Measurements from ENCODE around the gene C19orf67. TPM values are rescaled to one million over a fixed set of nuclear protein-coding genes. Genes with fewer than 3 reads are reported as not detected.

Gene C19orf67
- total and polyA plus RNA-seq, 8 donors = 0.16 to 0.21 (median 0.19) TPM; not detected in 5

DNA sequence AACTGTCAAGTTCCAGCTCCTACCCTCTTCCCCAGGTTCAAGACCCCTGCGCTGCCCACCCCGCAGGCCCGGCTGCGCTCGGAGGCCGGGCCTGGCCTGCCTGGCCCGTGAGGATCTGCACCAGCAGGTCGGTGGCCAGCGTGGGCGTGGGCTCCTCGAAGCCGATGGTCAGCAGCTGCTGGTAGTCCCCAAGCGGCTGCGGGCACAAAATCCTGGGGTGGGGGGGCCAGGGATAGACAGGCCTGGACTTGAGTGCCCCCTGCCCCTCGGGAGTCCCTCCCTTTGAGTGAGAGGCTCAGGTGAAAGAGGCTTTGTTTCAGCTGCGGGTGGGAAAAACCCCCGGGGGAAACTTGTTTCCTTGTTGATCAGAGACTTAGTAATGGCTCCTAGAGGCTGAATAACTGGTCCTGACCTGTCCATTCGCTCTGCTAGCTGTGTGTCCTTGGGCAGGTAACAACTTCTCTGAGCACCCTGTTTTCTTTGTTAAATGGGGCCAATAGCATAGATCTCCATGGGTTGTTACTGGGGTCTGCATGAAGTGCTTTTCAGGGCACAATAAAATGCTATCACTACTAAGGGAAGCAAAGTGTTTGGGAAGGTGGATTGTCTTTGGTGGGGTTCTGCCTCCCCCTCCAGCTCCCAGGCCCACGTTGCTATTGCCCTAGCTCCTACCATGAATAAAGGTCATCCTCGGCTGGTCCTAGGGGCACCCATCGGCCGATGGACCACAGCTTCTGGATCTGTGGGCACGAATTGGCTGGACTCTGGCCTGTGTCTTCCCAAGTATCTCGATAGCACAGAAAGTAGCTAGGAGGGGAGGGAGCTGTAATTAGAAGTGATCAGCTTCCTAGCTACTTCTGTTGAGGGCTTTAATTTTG, 3.5 kb downstream of the C19orf67 start:
- ATAC-seq = peak; percentile 29
- DNase-seq = peak in 1 of 4 donors; percentile 88
- Histone ChIP-seq H3K27ac (peak overlapping the region; percentile 84 to 92), H3K9me3 (no peaks in the 10 kb centered on the region), H3K27me3 (no peaks in the 10 kb centered on the region), H3K36me3 (peaks cover 0 to 4% of the 10 kb centered on the region in 2 donors), H3K4me1 (peaks cover 8 to 48% of the 10 kb centered on the region in 2 donors), H3K4me3 (peak overlapping the region; percentile 68 to 72)
- TF ChIP-seq, protein P1, sequence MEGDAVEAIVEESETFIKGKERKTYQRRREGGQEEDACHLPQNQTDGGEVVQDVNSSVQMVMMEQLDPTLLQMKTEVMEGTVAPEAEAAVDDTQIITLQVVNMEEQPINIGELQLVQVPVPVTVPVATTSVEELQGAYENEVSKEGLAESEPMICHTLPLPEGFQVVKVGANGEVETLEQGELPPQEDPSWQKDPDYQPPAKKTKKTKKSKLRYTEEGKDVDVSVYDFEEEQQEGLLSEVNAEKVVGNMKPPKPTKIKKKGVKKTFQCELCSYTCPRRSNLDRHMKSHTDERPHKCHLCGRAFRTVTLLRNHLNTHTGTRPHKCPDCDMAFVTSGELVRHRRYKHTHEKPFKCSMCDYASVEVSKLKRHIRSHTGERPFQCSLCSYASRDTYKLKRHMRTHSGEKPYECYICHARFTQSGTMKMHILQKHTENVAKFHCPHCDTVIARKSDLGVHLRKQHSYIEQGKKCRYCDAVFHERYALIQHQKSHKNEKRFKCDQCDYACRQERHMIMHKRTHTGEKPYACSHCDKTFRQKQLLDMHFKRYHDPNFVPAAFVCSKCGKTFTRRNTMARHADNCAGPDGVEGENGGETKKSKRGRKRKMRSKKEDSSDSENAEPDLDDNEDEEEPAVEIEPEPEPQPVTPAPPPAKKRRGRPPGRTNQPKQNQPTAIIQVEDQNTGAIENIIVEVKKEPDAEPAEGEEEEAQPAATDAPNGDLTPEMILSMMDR (IDR thresholded peaks at IDR 0.05) = no peak
- intact Hi-C loops (cut with DNase I) = no loop called here

DNA sequence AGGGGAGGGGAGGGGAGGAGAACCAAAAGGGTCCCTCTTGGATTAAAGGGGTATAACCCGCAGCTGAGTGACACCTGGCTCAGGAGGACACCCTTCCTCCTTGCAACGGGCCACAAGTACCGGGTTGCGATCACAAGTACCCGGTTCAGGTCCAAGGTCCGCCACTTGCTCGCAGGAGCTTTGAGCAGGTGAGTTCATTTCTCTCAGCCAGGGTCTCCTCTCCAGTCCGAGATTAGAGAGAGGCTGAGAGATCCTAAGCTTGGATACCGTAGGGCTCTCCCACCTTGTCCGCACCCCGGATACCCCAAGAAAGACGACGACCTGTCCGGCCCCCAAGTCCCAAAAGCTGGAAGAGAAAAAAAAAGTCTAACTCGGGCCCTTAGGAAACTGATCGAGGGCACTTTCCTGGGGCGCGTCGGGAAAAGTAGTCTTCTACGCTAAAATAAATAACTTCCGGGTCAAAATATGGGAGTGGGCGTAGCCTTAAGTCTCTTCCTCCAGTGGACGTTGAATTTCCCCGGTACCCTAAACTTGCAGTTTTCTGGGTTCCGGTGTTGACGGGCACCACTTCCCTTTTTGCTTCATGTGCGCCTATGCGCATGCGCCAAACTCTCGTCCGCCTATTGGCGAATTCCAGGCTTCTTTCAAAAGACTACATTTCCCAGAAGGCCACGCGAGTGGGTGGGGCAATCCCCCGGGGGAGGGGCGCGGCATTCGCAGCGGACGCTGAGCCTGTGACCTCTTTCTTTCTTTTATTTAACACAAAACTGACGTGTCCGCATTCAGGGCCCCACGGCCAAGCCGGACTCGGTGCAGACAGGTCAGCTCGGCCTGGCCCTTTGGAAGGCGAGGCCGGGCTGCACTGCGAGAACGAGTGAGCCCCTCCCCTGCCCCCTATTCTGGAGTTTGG, 4.4 kb downstream of the C19orf67 start:
- no peaks in the 10 kb centered on the region for H3K36me3 ChIP-seq
- H3K4me3 ChIP-seq = peak overlapping the region; percentile 68 to 72
- peaks cover 8 to 55% of the 10 kb centered on the region in 2 donors for H3K4me1 ChIP-seq
- peak; percentile 95 for ATAC-seq
- no peaks in the 10 kb centered on the region for H3K9me3 ChIP-seq
- H3K27me3 ChIP-seq = no peaks in the 10 kb centered on the region
- peak overlapping the region; percentile 84 to 92 for H3K27ac ChIP-seq
- TF ChIP-seq, protein P1 (IDR thresholded peaks at IDR 0.05) = no peak
- intact Hi-C loops (cut with DNase I) = no loop called here
- DNase-seq = peak; percentile 95 to 100 (median 99)

DNA sequence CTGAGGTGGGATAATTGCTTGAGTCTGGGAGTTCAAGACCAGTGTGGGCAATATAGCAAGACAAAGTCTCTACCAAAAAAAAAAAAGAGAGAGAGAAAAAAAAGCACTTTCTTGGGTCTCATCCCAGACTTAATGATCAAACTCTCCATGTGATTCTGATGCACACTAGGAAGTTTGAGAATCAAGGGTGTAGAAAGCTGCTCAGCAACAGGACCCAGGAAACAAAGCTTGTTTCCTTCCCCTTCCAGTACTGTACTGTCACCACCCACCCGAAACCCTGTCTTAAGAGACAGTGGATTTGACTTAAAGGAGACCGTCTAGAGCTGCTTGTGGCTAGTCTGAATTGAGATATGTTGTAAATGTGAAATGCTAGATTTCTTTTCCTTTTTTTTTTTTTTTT, 7.2 kb downstream of the C19orf67 start:
- H3K27ac ChIP-seq = peak overlapping the region in 1 of 2 donors; percentile 78
- intact Hi-C loops (cut with DNase I) = loop anchor here in 1 of 2 donors (5.0 kb wide), 1 partner anchor 201 kb away; the partner anchor contains the start of gene NANOS3

DNA sequence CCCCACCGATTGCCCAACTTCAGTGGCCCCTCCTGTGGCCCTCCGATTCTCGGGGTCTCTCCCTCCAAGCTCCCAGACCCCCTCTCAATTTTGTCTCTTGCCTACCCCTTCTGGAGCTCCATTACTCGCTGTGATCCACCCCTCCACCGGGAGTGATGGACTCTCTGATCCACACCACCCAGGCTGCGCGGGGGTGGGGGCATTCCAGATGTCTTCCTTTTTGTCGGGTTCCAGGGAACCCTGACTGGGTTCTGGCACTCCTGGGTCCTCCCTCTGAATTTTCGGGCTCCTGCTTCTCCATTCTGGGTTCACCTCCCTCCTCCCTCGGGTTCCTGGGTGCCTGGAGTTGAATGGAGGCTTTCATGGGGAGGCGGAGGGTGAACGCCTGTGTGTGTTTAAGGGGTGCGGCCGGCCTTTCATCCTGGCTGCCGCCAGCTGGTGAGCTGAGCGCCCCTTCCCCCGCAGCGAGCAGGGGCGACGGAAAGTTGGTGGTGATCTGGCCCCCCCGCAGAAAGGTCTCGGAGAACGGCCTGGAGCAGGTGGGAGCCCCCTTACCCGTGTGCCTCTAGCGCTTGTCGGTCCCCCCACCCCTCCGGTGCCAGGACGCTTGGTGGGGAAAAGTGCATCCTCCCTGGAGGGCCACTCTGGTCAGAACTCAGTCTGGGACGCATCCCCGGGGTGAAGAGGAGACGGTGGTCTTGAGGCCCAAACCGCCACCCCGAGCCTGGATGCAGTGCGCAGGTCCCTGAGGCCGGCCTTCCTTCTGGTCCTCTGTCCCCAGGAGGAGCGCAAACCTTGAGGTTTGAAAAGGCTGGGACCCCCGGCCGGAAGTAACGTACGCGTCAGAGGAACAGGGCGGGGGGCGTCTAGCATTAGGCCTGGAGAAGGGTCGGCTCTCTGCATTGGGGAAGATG, 11.4 kb downstream of the C19orf67 start:
- H3K27ac ChIP-seq = peak overlapping the region; percentile 93
- no peaks in the 10 kb centered on the region for H3K36me3 ChIP-seq
- H3K9me3 ChIP-seq = no peaks in the 10 kb centered on the region
- H3K4me1 ChIP-seq = peaks cover 15 to 70% of the 10 kb centered on the region in 2 donors
- TF ChIP-seq, protein P1 (IDR thresholded peaks at IDR 0.05) = no peak
- DNase-seq (peak in 1 of 4 donors; percentile 33), ATAC-seq (peak; percentile 1)
- intact Hi-C loops (cut with DNase I) = no loop called here
- peak overlapping the region; percentile 76 to 85 for H3K4me3 ChIP-seq
- H3K27me3 ChIP-seq = peaks cover 0 to 14% of the 10 kb centered on the region in 2 donors

More for the DNA sequence above, 7.2 kb downstream of the C19orf67 start:
- no peak for DNase-seq
- peaks cover 12 to 80% of the 10 kb centered on the region in 2 donors for H3K4me1 ChIP-seq
- TF ChIP-seq, protein P1 (IDR thresholded peaks at IDR 0.05) = no peak
- no peaks in the 10 kb centered on the region for H3K27me3 ChIP-seq
- no peak overlapping the region for H3K4me3 ChIP-seq
- no peaks in the 10 kb centered on the region for H3K9me3 ChIP-seq
- no peaks in the 10 kb centered on the region for H3K36me3 ChIP-seq
- ATAC-seq = no peak
